Neutrophil (primary cell): ENCODE data around the gene EIF3D.
A peak's percentile ranks its signal among the peaks of the same experiment; 100 is the strongest.

ENCODE experiments used
- H3K27ac ChIP-seq: fragments of 200-600 bp; sonication (generic); 2 replicates; pipeline ENCODE4 v1.5.1; 2016; ENCODE audit warnings: mild to moderate bottlenecking, moderate library complexity
- H3K27me3 ChIP-seq: fragments of 200-600 bp; sonication (generic); 2 replicates; pipeline ENCODE4 v1.6.0; 2016; ENCODE audit warnings: mild to moderate bottlenecking
- H3K36me3 ChIP-seq: fragments of 200-600 bp; sonication (generic); 2 replicates; pipeline ENCODE4 v1.5.1; 2017
- H3K4me1 ChIP-seq, 2 experiments: fragments of 200-600 bp in 1 of 2; sonication (generic) in 1 of 2; 1 replicate in 1 of 2; 2 replicates in 1 of 2; pipeline versions ENCODE4 v1.5.1 to v1.6.1; 2013 to 2016; ENCODE audit warnings: low read depth in 1 of 2, low read length in 1 of 2, mild to moderate bottlenecking in 1 of 2, moderate library complexity in 1 of 2; ENCODE audit not compliant: control insufficient read depth in 1 of 2, insufficient read depth in 1 of 2
- H3K4me3 ChIP-seq, 2 experiments: fragments of 200-600 bp in 1 of 2; sonication (generic) in 1 of 2; 1 replicate in 1 of 2; 2 replicates in 1 of 2; pipeline ENCODE4 v1.5.1; 2013 to 2016; ENCODE audit warnings: low read depth in 1 of 2, low read length in 1 of 2, mild to moderate bottlenecking in 1 of 2, moderate library complexity in 1 of 2
- H3K9me3 ChIP-seq: fragments of 200-600 bp; sonication (generic); 2 replicates; pipeline ENCODE4 v1.5.1; 2016
- CTCF ChIP-seq: fragments of 200-600 bp; sonication (generic); IDR thresholded peaks from 2 replicates; pipeline ENCODE4 v1.5.1; 2016; ENCODE audit warnings: antibody characterized with exemption

Gene EIF3D

GRCh38 chr22:36528795-36529751 lies at the start of gene EIF3D:
Gene EIF3D, minus strand, starts transcription at chr22:36529166. Its CDS starts 3,045 bp downstream, at chr22:36526121.
- Histone ChIP-seq H3K4me1 (peaks cover 20% of the 10 kb centered on the region in 2 experiments), H3K4me3 (peak within 1 kb of the TSS; percentile 92 to 95), H3K27me3 (no peaks in the 10 kb centered on the region), H3K27ac (peak within 1 kb of the TSS; percentile 90), H3K36me3 (peaks cover 22% of the 10 kb centered on the region), H3K9me3 (no peaks in the 10 kb centered on the region)
- peak; percentile 66 for TF ChIP-seq CTCF

GRCh38 chr22:36578619-36579018 lies 49.7 kb upstream of the EIF3D start:
- no peak for TF ChIP-seq CTCF
- Histone ChIP-seq H3K36me3 (no peaks in the 10 kb centered on the region), H3K9me3 (no peaks in the 10 kb centered on the region), H3K27me3 (peaks cover 2% of the 10 kb centered on the region), H3K27ac (no peak overlapping the region), H3K4me3 (no peak overlapping the region), H3K4me1 (no peaks in the 10 kb centered on the region)

GRCh38 chr22:36577019-36577418 lies 48.1 kb upstream of the EIF3D start:
- no peak for TF ChIP-seq CTCF
- no peaks in the 10 kb centered on the region for H3K9me3 ChIP-seq
- H3K27ac ChIP-seq: no peak overlapping the region

GRCh38 chr22:36574728-36575127 lies 45.8 kb upstream of the EIF3D start:
- H3K27me3 ChIP-seq: peaks cover 5% of the 10 kb centered on the region
- no peaks in the 10 kb centered on the region for H3K36me3 ChIP-seq
- no peaks in the 10 kb centered on the region for H3K9me3 ChIP-seq
- H3K27ac ChIP-seq: no peak overlapping the region
- H3K4me1 ChIP-seq: no peaks in the 10 kb centered on the region
- TF ChIP-seq CTCF: no peak
- H3K4me3 ChIP-seq: no peak overlapping the region

More at GRCh38 chr22:36577019-36577418, 48.1 kb upstream of the EIF3D start:
- Histone ChIP-seq H3K27me3 (no peaks in the 10 kb centered on the region), H3K36me3 (no peaks in the 10 kb centered on the region), H3K4me1 (no peaks in the 10 kb centered on the region), H3K4me3 (no peak overlapping the region)

- Histone ChIP-seq H3K9me3 (no peaks in the 10 kb centered on the region), H3K36me3 (no peaks in the 10 kb centered on the region), H3K4me3 (no peak overlapping the region), H3K27me3 (peaks cover 6% of the 10 kb centered on the region), H3K27ac (no peak overlapping the region), H3K4me1 (no peaks in the 10 kb centered on the region)
- TF ChIP-seq CTCF: no peak
Measured at GRCh38 chr22:36573815-36574363, 44.9 kb upstream of the EIF3D start.
